ENCODE measurements around the gene PLCL1. TPM values are rescaled to one million over a fixed set of nuclear protein-coding genes. Genes with fewer than 3 reads are reported as not detected.

The PLCL1 gene
- total and polyA plus RNA-seq, 7 donors, result 4.3 to 25.4 (median 12.6) TPM

- TF ChIP-seq CTCF (IDR thresholded peaks at IDR 0.05), result no peak
- H3K27me3 ChIP-seq (ENCODE audit: insufficient read depth in 3 of 3, low read length in 2 of 3), result no peaks in the 10 kb centered on the region
- no peaks in the 10 kb centered on the region for H3K9me3 ChIP-seq
- no peak overlapping the region for H3K27ac ChIP-seq
- intact Hi-C loops (cut with DNase I), result no loop called here
- 82 to 88% (median 86%) methylated on average over 2 of the region's 2 CpGs for WGBS, 3 donors
- no peaks in the 10 kb centered on the region for H3K36me3 ChIP-seq (ENCODE audit: insufficient read depth in 1 of 2, low read depth in 1 of 2)
- H3K4me1 ChIP-seq, result no peaks in the 10 kb centered on the region
- no peak overlapping the region for H3K4me3 ChIP-seq
- no peak for DNase-seq
- ATAC-seq, result no peak
Observed at GRCh38 chr2:198141726-198142125, 337.3 kb downstream of the PLCL1 start.

- intact Hi-C loops (cut with DNase I), result no loop called here
- no peak for DNase-seq
- ATAC-seq, result no peak
Observed at GRCh38 chr2:198143156-198143555, 338.8 kb downstream of the PLCL1 start.

GRCh38 chr2:198143793-198144192, 339.4 kb downstream of the PLCL1 start:
- DNase-seq, result no peak

More at GRCh38 chr2:198143156-198143555, 338.8 kb downstream of the PLCL1 start:
- no peak for TF ChIP-seq CTCF (IDR thresholded peaks at IDR 0.05)
- Histone ChIP-seq H3K9me3 (no peaks in the 10 kb centered on the region), H3K27ac (no peak overlapping the region), H3K27me3 (ENCODE audit: insufficient read depth in 3 of 3, low read length in 2 of 3) (no peaks in the 10 kb centered on the region), H3K4me3 (no peak overlapping the region), H3K4me1 (no peaks in the 10 kb centered on the region), H3K36me3 (ENCODE audit: insufficient read depth in 1 of 2, low read depth in 1 of 2) (no peaks in the 10 kb centered on the region)
- WGBS, 3 donors, result 71 to 79% (median 79%) methylated on average over 4 of the region's 4 CpGs

GRCh38 chr2:198144660-198145059, 340.3 kb downstream of the PLCL1 start:
- no peak overlapping the region for H3K27ac ChIP-seq
- DNase-seq (no peak), ATAC-seq (no peak)
- no peaks in the 10 kb centered on the region for H3K27me3 ChIP-seq (ENCODE audit: insufficient read depth in 3 of 3, low read length in 2 of 3)
- 46 to 60% (median 57%) methylated on average over 3 of the region's 3 CpGs for WGBS, 3 donors
- no peak for TF ChIP-seq CTCF (IDR thresholded peaks at IDR 0.05)
- no peak overlapping the region for H3K4me3 ChIP-seq
- H3K9me3 ChIP-seq, result no peaks in the 10 kb centered on the region
- no peaks in the 10 kb centered on the region for H3K36me3 ChIP-seq (ENCODE audit: insufficient read depth in 1 of 2, low read depth in 1 of 2)
- intact Hi-C loops (cut with DNase I), result no loop called here
- H3K4me1 ChIP-seq, result no peaks in the 10 kb centered on the region

More at GRCh38 chr2:198143793-198144192, 339.4 kb downstream of the PLCL1 start:
- Histone ChIP-seq H3K27ac (no peak overlapping the region), H3K4me3 (no peak overlapping the region), H3K36me3 (ENCODE audit: insufficient read depth in 1 of 2, low read depth in 1 of 2) (no peaks in the 10 kb centered on the region), H3K9me3 (no peaks in the 10 kb centered on the region), H3K4me1 (no peaks in the 10 kb centered on the region), H3K27me3 (ENCODE audit: insufficient read depth in 3 of 3, low read length in 2 of 3) (no peaks in the 10 kb centered on the region)
- ATAC-seq, result no peak
- 55 to 70% (median 61%) methylated on average over 1 of the region's 1 CpG for WGBS, 3 donors
- no peak for TF ChIP-seq CTCF (IDR thresholded peaks at IDR 0.05)
- intact Hi-C loops (cut with DNase I), result no loop called here

- H3K4me1 ChIP-seq, result no peaks in the 10 kb centered on the region
- H3K9me3 ChIP-seq, result peaks cover 2% of the 10 kb centered on the region
- intact Hi-C loops (cut with DNase I), result no loop called here
- WGBS, 3 donors, result 63 to 75% (median 74%) methylated on average over 3 of the region's 3 CpGs
- no peak for DNase-seq
- no peaks in the 10 kb centered on the region for H3K36me3 ChIP-seq (ENCODE audit: insufficient read depth in 1 of 2, low read depth in 1 of 2)
- no peak overlapping the region for H3K27ac ChIP-seq
- no peak for ATAC-seq
- no peak overlapping the region for H3K4me3 ChIP-seq
- H3K27me3 ChIP-seq (ENCODE audit: insufficient read depth in 3 of 3, low read length in 2 of 3), result no peaks in the 10 kb centered on the region
- TF ChIP-seq CTCF (IDR thresholded peaks at IDR 0.05), result no peak
Observed at GRCh38 chr2:198146346-198146940, 342.1 kb downstream of the PLCL1 start.
